Stimulated activated CD8-positive, alpha-beta memory T cell treated with anti-CD3 and anti-CD28 coated beads, Interleukin-15, amount 100 ng/mL, for 1 hour (primary cell): Measurements from ENCODE around the gene NRP1.
"Not testable (repeated sequence)": the region's sequence is repeated elsewhere in the genome, so short reads cannot be mapped to it uniquely, and the experiment has no call there.

Source experiments
- DNase-seq: peaks from one replicate; pipeline ENCODE4 v3.0.0-alpha.2; 2020; ENCODE audit warnings: low read depth

NRP1 gene

DNA sequence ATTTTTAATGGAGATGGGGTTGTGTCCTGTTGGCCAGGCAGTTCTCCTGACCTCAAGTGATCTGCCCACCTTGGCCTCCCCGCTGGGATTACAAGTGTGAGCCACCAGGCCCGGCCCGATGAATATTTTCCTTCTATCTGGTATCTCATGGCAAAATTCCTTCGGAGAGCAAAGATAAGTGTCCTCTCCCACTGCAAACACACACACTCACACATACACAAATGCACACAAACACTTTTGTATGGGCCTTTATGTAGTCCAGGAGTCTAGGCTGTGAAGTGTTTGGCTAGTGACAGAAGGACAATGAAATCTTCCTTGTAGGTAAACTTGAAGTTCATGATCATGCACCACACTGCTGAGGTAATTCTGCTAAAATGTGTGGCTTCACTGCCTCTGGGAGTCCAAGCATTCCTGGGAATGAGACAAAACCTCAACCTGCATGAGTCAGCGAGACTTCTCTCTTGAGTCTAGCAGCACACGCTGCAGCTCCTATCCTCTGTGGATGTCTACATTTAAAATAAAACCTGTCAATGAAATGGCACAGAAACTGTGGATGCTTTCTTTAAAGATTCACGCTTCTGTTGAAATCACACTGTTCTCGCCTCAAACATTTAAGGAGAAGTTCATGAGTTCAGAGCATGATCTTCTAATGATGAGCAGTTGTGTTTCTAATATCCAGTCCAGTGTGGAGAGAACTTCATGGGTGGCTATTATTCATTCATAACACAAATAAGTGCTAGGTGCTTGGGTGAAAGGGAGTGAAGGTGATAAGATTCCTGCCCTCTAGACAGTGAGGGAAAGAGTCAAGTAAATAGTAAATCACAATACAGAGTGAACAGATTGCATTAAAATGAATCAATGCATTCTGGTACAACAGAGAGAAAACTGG is 96.5 kb downstream of the NRP1 start:
- no peak for DNase-seq

DNA sequence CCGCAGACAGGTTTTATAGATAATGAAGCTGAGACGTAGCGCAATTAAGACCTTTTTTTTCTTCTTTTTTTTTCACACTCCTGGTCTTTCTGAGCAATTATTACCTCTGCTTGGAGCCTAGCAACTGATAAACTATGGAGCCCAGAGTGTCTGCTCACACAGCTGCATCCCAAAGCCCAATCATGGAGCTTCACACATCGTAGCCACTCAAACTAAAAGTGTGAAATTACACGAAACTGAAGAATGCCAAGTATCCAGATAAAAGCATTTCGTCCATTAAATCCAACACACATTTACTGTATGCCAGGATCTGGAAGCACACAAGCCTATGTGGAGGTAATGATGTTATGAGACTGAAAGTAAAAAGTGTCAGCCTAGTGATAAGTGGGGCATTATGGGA is 97.6 kb downstream of the NRP1 start:
- DNase-seq, result no peak

DNA sequence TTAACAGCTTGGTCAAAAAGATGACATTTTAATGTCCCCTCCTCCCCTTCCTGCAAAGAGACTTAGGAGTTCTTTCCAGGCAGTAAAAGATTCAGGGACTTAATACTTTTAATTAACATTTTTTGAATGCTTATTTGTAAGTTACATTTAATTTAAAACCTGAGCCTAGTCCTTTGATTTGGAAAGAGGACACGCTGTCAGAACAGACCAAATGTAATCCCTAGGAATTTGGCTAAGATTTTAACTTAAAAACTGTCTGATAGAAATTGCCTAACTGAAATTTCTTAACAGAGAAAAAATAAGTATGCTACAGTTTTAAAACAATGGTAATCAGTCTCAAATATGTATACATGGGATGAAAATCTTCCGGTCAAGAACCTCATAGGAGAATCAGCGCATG is 98.5 kb downstream of the NRP1 start:
- DNase-seq, result no peak

DNA sequence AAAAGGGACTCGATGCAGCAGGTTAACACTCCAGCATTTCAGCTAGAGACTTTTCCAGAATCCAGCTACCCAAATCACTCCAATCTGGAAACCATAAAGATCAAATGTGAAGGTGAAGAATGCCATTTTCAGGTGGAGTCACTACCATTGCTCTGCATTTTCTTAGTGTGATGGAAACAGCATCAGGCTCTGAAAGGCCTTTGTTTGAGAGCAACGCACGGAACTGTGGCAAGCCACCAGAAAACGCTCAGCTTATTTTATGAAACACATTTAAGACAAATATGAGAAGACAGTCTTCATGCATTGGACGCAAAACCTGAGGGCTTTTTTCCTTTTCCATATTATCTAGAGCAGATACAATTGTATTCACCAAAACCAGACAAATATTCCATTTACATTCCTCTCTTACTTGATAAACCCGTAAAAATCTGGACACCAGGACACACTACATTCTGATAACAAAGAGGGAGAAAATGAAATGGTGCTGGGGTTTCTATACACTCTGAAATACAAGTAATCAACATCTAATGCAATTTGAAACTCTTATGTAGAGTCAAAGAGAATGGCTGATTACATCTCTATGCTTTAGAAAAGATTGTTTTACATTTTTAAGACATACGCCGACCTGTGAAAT is 99.1 kb downstream of the NRP1 start:
- no peak for DNase-seq

DNA sequence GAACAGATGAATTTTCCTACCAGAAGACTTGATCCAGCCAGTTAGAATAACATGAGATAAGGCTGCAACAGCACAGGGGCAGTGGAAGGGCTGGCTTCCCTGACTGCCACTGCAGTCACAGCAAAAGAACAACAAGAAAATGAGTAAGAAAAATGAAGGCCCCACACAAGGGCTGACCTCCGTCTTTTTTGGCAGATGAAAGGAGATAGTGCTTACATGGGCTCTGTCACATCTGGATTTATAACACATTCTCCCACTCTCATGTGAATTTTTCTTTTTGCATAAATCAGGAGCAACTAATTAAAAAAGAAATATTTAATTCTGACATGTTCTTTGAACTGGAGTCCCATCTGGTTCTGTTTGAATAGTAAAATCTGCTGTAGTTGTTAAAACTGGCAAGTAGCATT is 99.6 kb downstream of the NRP1 start:
- DNase-seq, result no peak

DNA sequence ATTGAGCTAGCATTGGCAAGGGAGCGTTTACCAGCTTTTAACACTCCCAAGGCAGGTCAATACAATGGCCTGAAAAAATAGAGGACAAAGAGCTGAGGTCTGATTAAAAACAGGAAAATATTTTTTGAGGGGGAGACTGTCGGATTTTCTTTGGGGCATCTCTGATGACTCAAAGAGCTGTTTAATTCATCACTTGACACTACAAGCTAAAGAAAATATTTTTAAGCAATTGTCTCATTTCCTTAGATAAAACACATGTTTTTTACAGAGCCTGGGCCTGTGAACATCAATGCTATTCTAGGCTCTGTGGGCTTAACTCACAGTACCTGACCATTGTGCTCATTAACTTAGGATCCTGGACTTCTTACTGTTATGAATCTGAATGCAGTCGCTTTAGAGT is 100.8 kb downstream of the NRP1 start:
- DNase-seq, result no peak

DNA sequence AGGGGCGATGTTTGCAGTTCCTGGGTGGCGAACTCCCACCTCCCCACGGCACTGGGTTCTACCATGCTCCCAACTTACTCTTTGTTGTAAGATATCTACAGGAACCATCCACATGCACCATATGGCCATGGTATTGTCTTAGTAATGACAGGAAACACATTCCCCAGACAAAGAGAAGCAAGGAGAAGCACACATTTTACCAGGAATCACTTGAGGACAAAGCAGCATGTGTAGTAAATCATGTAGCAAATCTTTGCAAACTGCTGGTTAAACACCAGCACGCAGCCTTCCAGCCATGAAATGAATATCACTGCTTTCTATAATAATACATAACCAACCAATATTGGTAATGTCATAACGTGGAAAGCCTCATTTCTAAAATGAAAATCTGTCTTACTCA is 101.2 kb downstream of the NRP1 start:
- DNase-seq, result no peak

DNA sequence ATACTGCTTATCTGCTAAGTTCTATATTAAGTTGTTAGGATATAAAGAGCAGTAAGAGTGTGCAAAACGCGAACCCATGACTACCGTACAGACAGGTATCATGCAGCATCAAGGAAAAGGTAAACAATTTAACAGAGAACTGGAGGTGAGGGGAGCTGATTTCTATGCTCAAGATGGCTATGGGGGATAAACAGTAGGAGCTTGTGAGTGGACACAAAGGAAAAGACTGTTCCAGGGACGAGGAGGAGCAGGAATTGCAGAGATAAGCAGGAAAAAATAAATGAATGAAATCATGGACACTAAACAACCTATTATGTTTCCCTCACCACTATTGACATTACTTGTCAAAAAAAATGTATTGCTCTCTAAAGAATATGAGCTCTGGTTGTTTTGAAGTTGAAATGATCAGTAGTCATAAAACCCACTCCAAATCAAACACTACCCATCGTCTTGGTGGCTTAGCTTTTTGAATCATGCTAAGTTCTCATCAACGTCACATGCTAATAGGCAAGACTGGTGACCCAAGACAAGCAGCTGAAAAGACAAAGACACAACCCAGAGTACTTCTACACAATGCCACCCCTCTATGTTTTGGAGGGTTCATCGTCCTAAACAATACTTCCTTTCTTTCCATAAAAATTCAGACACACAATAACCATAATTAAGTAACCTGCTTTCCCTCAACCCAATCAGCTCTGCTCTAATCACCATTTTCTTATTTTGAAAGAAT is 102.7 kb downstream of the NRP1 start:
- DNase-seq, result no peak

DNA sequence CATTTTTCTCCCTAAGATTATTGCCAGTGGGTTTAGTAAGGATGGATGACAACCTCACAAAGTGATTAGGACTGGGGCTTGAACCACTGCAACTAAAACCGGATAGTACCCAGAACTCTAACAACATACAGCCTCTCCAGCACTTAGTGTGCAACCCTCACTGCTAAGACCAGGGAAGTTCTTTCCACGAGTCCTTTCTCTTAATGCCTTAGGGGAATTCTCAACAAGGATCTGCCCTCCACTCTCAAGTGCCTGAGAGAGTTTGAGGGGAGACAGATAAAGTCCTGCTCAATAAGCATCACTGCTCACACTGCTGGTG is 104.6 kb downstream of the NRP1 start:
- DNase-seq, result no peak

DNA sequence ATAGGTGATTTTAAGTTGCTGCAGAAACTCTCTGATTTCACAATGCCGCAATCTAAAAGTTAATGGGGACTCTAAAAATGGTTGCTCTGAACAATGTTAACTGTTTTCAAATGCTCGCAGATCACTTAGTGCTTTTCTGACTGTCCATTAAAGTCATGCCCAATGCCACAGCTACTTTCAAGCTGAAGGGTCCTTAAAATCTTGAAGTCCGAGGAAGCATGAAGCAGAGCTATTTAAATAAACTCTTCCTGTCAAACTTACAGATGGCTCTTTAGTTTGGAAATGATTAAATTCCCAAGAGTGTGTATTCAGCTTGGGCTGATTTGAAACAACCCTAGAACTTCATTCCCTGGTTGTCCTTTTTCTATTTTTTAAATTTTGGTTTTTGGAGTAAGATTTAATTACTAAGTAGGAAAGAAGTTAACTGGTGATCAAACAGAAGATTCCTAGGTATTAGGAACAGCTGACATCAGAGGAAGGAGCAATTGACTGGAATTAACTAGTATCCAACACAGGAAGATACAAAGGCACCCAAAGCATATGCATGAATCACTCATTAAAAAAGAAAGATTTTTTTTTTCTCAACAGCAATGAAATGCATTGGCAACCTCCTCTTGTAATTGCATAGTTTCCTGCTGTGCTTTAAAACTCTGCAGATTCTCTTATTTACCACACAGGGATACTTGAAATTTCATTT is 105.1 kb downstream of the NRP1 start:
- no peak for DNase-seq

DNA sequence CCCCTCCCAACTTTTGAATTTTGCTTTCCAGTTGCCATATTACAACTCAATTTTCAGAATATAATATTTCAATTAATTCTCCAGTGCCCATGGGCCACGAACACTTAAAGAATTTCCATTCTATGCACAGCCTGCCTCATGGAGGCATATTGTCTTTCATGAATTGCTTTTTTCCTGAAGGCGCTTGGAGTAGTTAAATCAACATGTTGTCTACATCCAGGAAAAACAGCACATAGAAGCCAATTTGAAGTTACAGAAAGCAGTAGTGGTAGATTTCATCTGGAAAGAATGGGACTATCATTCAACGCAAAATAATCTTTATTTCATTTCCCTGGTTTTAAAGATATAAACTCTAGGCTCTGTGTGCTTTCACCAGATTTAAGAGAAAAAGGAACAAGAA is 106.0 kb downstream of the NRP1 start:
- DNase-seq, result no peak

DNA sequence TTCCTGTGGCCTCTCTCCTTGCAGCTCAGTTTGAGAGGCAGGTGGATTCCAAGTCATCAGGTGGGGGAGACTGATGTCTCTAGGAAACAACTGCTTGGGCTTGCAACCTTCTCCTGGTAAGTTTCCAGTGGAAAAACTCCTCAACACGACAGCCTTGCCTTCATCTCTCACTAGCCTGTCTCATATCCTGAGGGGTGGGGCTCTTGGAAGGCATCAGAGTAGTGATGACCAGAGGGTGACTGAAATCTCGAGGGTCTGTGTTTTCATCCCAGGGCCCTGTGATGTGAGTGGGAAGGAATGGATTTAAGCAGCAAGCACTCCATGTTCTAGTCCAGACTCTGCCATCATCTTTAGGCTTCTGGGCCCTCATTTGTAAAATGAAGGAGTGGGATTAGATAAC is 107.0 kb downstream of the NRP1 start:
- DNase-seq, result no peak

DNA sequence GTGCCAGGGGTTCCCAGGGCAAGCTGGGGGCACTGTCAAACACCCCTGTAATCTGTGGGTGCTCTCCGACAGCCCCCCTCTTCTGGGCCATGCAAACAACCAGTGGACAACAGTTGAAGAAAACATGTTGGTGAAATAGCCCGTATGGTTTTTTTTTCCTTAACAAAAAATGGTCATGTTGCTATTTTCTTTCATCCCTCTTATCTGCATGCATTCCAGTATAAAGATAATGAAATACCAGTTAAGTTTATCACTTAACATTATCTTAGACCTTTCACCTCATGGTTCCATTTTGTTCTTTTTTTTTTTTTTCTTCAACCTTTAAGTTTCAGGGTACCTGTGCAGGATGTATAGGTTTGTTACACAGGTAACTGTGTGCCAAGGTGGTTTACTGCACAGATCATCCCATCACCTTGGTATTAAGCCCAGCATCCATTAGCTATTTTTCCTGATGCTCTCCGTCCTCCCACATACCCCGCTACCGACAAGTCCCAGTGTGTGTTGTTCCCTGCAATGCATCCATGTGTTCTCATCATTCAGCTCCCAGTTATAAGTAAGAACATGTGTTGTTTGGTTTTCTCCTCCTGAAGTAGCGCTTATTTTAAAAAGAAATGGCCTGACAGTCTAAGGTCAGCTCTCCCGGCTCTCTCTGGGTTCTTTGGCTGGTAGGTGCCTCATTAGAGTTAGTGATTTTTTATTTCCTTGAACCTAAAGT is 110.1 kb downstream of the NRP1 start:
- no peak for DNase-seq

DNA sequence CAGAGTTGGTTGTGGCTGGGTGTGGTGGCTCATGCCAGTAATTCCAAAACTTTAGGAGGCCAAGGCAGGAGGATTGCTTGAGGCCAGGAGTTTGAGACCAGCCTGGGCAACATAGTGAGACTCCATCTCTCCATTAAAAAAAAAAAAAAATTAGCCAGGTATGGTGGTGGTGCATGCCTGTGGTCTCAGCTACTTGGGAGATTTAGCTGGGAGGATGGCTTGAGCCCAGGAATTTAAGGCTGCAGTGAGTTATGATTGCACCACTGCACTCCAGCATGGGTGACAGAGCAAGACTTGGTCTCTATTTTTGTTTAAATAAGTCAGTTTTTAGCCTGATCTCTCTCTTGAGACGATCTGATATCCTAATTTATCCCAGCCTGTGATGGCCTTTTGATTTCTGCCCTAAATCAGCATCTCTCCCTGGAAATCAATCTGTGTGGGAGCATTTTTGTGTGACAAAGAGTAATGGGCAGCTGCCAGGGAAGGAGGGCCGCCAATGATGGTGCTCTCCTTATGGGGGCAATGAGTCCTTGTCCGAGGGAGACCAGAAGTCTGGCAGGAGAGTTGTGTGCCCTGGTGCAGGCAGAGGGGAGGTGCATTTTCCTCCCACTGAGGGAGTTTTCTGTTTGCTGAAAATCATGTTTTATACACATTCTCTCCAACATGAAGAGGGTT is 111.0 kb downstream of the NRP1 start:
- DNase-seq, result no peak

DNA sequence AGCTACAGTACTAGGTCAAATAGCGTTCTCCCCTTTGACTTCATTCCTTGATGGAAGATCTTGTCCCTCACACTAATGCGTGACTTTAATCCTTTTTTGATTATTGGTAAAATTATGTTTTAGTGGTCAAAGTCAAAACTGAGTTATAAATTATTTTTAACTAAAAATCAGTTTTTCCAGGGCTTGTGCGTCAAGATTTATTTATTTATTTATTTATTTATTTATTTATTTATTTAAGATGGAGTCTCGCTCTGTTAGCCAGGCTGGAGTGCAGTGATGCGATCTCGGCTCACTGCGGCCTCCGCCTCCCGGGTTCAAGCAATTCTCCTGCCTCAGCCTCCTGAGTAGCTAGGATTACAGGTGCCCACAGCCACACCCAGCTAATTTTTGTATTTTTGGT is 112.2 kb downstream of the NRP1 start:
- not testable (repeated sequence) for DNase-seq

DNA sequence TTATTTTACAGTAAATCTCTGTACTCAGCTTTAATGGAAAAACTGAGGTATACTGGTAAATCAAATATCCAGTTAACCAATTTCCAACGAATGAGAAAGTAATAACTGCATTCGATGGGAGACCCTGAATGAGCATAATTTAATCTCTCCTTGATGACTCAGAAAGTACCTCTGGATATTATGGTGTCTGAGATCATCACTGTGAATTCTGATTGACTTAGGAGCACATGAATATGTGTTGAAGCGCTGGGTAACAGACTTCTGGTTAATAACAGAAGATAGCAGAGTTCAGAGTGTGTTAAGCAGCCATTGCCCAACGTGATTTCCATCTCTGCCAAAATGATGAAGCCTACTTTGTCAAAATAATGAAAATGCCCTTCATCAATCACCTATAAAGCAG is 116.6 kb downstream of the NRP1 start:
- no peak for DNase-seq

DNA sequence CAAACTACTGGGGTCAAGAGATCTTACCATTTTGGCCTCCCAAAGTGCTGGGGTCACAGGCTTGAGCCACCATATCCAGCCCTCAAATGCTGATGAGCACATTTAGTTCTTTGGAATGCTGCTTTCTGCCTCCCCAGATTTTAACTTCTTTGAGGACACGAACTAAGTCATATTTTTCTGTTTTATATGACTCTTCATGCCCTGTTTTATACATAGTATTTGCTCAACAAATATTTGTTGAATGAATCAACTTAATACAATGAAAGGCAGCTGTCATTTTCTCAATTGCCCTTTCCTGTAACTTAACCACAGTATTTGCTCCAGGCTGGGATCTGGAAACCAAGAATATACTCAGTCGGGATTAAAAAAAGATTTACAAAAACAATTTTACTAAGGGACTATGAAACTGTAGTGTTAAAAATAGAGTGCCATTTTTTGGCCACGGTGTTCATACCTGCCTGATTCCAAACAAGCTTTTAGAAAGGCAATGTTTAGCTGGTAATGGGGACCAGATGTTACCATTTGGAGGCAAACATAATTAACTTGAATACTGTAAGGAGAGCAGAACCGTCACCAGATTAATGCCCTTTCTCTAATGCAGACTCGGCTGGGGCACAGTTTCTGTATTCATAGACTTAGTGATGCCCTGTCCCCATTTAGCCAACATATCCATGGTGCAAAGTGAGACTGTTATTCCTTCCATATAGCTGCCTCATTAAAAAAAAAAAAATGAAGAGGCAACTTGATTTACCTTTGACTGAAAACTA is 117.6 kb downstream of the NRP1 start:
- no peak for DNase-seq

DNA sequence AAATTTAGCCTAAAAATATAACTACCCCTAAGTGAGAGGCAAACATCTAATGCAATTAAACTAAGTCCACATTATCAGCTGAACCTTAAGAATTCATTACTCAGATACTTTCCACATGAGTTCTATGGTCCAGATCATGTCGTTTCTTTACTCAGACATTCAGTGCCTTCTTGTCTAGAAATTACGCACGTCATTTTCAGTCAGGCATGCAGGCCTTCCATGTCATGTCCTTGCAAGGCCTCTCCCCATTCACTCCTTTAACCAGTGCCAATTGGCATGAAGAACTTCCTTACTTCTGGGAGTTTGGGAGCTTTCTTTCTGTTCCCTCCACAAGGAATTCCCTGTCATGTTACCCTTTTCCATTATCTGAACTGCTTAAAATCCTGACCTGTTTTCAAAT is 118.8 kb downstream of the NRP1 start:
- no peak for DNase-seq

DNA sequence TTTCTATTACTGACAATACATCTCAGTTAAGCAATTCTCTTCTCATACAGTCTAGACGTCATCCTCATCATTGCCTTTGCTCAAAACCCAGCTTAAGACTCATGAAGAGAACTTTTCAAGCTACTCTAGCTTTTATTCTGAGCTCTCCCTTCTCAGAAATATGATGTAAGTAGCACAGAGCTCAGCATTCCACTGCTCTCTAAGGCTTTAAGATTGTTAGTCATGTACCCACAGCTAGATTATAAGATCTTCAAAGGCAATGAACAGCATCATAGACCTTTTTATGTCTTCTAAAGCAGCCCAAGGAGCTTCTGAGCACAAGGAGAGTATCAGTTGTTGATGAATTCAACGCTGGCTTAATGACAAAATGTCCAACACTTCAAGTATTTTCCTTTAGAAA is 119.3 kb downstream of the NRP1 start:
- DNase-seq, result no peak

DNA sequence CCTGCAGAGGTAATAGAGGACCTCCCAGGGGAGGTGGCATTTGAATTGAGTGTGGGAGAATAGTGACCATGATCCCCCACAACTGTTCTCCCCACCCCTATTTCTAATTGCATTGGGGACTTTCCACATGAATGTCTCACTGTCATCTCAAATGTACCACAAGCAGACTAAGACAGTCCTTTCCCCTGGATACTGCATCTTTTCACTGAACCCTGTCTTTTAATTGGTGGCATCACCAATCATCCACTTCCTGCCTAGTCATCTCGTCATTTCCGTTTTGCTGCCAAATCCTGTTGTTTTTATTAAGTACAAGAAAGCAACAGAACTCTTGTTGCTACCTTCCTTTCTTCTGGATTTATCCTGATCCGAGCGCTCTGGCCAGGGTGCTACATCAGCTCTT is 120.3 kb downstream of the NRP1 start:
- no peak for DNase-seq
